Stimulated activated CD8-positive, alpha-beta memory T cell treated with anti-CD3 and anti-CD28 coated beads, Interleukin-12 subunit alpha, Interleukin-12 subunit beta, amount 100 ng/mL, for 1 hour (primary cell): ENCODE measurements around the gene LIG3.
A peak's percentile ranks its signal among the peaks of the same experiment; 100 is the strongest.
"Not testable (repeated sequence)": the region's sequence is repeated elsewhere in the genome, so short reads cannot be mapped to it uniquely, and the experiment has no call there.

Experiments used
- DNase-seq: peaks from one replicate; pipeline ENCODE4 v3.0.0-alpha.2; 2020; ENCODE audit warnings: low read depth

LIG3 gene

DNA sequence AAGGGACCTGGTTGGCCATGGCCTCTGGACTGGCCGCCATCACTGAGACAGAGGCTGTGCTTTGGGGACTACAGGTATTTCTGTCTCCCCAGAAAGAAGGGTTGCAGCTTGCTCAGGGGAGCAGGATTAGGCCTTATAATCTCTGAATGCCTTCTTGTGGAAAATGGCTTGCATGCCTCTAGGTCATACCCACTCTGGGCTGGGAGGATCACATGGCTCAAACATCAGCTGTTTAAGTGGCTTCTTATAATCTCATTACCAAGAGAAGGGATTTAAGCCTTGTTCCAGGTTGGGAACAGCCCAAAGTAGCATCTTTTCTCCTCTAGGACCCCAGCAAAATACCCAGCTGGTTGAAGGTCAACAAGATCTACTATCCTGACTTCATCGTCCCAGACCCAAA lies 19.1 kb downstream of the LIG3 start:
- DNase-seq, result no peak

DNA sequence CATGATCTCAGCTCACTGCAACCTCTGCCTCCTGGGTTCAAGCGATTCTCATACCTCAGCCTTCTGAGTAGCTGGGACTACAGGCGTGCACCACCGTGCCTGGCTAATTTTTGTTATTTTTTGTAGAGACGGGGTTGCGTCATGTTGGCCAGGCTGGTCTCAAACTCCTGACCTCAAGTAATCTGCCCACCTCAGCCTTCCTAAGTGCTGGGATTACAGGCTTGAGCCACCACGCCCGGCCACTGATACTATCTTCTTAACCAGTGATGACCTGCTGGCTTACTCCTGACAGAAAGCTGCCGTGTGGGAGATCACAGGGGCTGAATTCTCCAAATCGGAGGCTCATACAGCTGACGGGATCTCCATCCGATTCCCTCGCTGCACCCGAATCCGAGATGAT lies 20.7 kb downstream of the LIG3 start:
- not testable (repeated sequence) for DNase-seq

DNA sequence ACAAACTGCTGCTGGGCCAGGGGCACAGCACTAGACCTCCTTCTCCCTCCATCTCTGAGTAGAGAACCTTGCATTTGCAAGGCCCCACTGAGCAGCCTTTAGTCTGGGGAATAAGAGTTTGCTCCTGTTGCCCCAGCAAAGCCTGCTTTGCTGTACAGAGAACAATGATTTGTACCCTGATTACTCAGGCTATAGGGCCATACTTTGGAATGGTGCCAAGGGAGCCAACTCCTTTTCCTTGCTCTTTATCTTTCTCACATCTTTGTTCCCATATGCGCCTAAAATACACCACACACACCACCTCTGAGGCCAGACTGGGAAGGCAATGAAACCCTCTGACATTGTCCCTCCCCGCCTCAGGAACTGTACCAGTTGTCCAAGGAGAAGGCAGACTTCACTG lies 21.2 kb downstream of the LIG3 start:
- no peak for DNase-seq

DNA sequence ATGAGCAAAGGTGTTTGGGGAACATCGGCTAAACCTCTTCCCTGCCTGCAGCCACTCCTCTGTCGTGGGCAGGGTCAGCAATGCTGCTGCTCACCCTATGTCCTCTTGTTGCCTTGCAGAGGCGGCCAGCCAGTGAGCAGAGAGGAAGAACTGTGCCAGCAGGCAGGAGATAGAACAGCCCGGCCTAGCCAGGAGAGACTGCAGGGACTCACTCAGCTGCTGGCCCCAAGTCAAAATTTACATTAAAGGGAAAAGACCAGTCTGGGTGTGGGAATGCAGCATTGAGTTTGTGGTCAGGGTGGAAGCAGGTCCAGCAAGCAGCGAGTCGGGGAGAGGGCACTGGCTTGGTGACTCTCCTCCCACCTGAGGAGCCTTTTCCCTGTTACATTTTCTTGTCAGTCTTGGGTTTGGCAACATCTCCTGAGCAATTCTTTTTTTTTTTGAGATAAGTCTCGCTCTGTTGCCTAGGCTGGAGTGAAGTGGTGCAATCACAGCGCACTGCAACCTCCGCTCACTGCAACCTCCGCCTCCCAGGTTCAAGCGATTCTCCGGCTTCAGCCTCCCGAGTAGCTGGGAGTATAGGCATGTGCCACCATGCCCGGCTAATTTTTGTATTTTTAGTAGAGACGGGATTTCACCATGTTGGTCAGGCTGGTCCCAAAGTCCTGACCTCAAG lies 22.7 kb downstream of the LIG3 start:
- DNase-seq, result no peak

DNA sequence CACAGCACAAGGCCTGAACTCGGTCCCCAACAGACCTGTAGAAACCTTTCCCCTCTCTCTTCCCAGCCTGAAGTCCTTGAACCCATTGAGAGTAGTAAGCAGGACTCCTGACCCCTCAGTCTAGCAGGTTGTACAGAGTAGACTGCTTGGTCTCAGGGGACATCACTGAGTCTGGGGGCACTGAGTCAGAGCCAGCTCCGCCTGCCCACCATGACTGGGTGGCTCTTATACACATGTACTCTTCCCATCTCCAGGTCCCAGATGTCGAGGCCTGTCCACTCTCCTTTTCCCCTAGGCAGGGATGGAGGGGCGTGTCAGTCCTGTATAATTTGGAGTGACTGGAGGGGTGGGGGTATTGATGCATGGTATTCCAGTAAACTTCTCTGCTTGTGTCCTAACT lies 23.5 kb downstream of the LIG3 start:
- DNase-seq, result no peak

DNA sequence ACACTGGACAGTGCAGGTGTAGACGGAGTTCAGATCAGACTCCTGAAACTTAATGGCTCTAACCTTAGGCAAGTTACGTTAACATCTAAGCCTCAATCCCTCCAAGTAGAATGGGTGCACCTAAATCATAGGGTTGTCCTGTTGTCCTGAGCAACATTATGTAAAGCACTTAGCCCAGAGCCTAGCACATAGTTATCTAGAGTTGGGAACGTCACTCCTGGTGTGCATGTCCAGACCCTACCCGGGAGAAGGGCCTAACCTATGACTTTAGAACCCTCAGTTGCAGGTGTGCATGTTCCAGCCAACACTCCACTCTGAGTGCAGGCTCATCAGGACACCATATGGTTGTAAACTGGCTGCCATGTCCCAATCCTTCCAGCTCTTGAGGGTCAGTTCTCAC lies 26.0 kb downstream of the LIG3 start:
- DNase-seq, result no peak

DNA sequence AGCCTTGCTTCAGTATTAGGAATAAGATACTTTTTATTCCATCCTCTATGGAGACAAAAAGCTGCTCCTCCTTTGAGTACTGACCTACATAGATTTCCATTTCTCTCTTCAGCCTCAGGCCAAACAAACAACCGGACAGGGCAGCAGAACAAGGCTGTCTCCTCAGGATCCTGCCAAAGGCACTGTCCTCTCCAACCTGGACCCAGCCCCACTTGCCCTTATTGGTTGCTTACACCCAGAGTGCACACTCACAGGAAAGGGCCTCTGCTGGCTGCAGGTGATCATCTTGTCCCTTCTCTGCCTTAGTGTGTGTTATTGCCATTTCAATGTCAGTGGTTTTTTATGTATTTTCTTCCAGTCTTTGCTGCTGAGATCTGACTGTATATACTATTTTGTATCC lies 26.6 kb downstream of the LIG3 start:
- DNase-seq, result no peak

DNA sequence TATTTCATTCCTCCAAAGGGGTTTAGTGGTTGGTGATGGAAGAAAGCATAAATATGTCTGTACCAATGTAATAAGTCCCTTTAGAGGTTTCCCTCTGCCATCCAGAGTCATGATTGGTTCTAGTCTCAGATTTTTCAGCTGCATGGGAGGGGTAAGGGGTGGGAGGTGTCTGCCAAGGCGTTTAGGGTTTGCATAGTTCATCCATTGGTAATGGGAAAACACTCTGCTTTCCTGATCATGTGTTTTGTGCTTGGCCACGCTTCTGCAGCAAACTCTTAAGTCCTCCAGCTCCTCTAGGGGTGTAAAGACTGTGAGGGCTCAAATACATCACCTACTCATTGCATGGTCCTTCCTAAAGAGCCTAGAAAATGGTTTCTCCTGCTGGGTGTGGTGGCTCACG lies 29.8 kb downstream of the LIG3 start:
- DNase-seq, result no peak

DNA sequence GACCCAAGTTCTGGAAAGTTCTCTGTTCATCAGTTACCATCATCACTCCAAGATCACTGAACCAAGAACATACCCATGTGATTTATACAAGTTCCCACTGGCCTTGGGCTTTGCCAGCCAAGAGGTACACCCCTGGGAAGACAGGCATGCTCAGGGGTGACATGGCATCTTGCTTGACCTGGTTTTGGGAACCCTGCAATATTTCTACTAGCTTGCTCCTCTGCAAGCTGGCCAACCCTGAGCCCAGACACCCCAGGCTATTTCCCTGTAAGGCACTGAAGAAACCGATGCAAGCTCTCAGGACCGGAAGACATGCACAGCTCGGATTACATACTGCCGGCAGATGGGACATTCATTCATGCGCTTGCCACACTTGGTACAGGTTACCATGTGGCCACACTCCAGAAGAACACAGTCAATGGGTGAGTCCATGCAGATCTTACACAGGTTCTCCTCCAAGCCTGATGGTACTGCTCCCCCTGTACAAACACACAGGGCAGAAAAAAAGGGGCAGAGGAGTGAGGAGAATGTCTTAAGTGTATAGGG lies 31.4 kb downstream of the LIG3 start:
- no peak for DNase-seq

DNA sequence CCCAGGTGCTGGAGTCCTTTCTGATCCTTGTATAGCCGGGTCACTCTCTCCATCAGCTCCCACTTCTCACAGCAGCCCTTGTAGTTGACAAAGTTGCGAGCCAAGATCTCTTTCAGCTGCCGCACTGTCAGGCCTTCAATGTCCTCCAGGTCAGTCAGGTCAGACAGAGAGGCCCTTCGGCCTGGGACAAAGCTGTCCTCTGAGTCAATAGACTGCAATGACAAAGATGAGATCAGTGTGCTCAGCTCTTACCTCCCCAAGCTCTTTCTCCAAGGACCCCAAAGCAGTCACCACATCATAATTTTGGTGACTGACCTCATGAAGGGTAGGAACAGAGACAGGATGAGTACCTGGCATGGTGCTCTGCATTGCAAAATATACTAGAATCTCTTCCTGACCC lies 36.1 kb downstream of the LIG3 start:
- DNase-seq, result no peak

DNA sequence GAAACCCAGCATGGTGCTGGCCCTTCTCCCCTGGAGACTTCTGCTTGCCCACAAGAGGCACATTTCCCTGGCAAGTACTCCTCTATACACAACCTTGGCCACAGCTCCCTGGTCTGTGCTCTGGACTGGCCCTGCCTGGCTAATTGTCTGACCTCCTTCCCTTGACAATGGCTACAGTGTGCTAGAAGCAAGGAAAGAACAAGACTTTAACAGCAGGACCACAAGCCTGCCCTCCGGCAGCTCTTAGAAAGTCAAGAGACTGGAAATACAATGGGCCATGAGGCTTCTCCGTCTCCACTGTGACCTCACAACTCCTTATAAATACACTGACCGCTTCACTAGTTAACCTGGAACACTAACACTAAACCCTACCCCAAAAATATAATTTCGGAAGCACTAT lies 36.7 kb downstream of the LIG3 start:
- DNase-seq, result no peak

DNA sequence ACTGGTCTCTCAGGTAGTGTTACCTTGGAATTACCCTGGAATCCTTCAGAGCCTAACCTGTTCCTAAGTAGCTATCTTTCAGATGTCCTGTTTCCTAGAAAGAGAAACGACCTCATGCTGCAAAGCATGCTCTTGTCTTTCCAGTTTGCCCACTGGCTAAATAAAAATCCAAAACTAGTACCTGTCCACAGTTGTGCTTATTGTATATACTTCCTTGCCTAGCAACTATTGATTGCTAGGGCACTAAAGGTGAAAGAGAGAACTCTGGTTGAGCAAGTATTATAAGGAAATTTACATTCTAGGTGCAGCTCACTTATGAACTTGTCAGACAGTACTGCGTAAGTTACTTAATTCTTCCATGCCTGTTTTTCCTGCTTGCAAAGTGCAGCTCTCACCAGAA lies 38.5 kb downstream of the LIG3 start:
- DNase-seq, result no peak

DNA sequence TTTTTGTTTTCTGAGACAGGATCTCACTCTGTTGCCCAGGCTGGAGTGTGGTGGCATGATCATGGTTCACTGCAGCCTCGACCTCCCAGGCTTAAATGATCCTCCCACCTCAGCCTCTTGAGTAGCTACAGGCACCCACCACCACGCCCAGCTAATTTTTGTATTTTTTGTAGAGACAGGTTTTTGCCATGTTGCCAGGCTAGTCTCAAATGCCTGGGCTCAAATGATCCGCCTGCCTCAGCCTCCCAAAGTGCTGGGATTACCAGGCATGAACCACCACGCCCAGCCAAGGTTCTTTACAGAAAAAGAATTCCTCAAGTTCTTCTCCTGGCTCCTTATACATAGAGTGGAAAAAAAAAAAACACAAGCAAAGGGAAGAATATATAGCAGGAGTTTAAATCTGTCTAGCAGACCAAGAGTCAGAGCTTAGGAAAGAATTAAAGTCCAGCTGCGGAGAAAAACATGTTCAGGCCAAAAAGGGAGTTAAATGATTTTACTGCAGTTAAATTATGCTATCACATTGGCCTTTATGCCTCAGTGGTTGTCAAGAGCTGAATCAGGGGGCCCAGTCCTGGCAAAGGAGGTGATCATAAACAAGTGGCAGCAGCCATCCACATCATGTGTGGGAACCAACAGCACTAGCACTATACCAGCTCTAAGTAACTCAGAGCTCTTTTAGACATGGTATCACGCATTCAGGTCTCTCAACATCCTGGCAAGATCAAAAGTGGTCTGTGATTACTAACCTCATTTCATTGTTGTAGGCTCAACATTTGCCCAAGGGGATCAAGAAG lies 39.3 kb downstream of the LIG3 start:
- no peak for DNase-seq

DNA sequence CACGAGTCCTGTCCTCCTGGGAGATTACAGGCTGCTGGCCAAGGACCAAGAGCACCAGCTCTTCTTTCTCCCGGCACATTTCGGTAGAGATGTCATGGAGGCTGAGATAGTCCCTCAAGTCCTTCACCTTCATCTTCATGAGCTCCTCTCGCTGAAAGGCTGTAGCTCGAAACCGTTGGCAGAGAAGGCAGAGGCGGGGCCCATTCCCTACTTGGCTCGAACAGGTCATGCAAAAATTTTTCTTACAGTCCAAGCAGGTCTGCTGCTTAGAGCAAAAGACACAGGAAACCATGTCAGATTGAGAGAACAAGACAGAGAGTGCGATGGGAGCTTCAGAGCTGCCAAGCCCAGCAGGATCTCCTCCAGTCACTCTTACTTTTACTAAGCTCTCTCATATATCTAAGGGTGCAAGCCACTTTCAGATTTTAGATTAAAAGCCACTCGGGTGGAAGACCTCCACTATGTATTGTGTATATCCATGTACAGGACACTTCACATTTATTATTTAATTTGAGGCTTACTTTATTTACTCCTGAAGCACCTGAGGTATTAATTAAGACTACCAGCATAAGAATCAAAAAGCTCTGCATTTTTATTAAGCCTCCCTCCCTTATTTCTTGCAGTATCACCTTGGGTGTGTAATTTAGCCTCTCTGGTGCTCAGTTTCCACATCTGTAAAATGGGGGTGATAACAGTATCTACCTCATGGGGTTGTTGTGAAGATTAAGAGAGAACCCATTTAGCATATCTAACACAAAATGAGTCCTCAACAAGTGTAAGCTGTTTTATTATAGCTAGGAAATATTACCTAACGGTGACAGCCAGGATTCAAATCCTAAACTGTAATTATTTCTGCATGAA lies 41.4 kb downstream of the LIG3 start:
- no peak for DNase-seq

DNA sequence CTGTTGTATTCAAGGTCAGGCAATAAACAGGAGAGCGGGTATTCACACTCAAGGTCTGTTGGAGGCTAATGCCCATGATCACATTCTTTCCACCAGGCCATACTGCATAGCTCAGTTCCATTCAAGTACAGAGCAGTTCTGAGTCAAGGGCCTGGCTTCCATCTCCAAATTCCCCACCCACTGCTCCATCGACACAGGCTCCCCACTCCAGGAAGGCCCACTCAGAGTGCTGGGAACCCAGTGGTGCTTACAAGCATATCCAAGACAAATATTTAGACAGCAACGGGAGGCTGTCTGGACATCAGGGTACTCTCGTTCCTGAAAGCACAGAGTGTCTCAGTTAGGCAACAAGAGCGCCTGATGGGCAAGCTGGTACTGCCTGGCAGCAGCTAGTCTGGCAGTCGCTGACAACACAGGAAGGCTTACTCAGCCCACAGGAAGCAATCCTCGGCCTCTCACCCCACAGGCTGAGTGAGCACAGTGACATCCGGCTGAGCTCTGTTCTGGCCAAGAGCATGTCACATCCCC lies 42.3 kb downstream of the LIG3 start:
- DNase-seq, result peak; percentile 55

DNA sequence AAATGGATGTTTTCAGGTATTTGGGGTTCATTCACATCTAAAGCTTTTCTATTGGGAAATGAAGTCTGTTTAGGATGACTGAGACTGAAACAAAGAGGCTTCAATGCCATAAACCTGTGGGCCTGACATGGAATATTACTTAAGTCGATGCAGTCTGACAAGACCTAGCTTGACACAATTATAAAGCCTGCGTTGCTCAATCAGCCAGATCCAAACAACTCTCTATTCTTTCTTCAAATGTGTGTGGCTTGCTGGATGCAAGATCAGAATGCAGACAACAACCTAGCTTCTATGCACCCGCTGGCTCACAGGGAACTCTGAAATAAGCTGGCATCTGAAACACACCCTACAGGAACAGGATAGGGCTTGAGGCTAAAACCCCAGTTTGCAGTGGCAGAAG lies 43.2 kb downstream of the LIG3 start:
- no peak for DNase-seq

DNA sequence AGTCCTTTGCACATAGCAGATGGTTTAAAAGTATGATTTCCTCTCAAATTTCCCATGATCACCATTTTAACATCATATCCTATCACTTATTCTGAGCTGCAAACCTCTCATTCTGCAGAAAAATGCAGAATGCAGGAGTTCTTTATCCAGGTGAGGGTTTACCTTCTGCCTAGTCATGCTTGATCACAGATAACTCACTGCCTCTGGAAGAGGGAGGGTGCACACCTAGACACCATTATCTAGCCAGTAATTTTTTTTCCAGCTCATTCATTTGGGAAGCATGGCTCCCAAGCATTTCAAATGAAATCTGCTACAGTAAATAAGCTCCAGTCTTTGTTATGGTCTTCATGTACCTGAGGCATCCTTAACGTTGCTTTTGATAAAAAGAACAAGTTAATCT lies 45.2 kb downstream of the LIG3 start:
- DNase-seq, result no peak

DNA sequence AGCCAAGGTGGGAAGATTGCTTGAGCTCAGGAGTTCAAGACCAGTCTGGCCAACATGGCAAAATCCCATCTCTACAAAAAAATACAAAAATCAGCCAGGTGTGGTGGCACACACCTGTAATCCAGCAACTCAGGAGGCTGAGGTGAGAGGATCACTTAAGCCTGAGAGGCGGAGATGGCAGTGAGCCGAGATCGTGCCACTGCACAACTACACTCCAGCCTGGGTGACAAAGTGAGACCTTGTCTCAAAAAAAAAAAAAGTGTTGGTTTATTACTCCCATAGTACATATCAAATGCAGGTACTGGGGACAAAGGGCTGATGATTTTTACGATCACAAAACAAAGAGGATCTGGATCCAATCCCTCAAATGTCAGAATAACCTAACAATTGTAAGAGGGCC lies 47.8 kb downstream of the LIG3 start:
- not testable (repeated sequence) for DNase-seq

DNA sequence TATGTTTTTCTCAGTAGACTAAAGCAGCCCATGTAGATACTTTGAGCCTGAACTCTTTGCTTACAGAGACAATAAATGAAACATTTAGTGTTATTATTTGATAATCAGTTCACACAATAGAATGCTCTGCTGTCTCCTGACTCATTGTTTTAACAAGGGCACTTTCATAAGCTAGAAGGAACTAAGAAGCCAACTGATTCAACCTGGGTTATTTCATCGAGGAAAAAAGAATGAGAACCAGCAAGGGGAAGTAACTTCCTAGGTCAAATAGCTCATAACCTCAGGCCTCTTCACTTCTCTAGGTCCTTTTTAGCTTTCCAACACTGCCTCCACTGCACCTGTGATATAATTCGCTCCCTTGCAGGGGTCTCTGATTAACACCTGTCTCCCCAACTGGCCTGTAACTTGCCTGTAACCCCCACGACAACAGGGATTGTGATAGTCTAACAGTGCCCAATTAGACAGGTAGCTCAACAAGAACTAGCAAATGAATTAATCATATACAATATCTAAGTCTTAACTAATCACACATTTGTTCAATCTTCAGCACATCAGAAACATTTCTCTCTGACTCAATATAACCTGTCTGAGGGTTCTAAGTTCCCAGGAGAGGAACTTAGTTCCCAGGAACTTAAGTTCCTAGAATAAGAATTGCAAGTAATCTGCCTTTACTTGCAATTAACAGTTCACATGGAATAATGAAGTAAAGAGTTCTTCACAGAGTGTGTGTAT lies 48.4 kb downstream of the LIG3 start:
- no peak for DNase-seq

DNA sequence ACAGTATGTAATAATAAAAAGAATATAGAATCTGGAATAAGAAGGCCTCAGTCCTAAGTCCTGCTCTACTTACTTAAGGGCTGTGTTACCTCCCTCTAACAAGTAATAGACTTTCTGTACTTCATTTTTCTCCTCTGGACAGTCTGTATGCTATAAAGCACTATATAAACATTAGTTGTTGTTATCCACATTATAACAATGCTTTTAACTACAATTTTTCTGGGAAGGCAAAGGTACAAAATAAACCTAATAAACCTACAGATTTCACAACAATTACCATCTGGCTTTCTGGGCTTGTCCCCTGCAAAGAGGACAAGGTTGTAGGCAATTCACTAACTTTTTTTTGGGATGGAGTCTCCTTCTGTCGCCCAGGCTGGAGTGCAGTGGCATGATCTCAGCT lies 50.5 kb downstream of the LIG3 start:
- no peak for DNase-seq

DNA sequence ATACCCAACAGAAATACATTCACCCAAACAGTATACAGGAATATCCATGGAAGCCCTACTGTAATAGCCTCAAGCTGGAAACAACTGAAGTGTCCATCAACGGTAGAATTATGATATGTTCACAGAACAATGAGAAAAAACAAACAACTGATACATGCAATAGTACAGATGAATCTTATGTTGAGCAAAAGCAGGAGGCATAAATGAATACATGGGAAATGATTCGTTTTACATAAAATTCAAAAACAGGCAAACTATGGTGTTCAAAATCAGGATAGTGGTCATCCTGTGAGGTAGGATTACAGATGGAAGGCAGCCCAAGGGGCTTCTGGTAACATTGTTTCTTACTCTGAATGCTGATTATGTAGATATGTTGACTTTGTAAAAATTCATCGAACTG lies 58.1 kb downstream of the LIG3 start:
- no peak for DNase-seq

DNA sequence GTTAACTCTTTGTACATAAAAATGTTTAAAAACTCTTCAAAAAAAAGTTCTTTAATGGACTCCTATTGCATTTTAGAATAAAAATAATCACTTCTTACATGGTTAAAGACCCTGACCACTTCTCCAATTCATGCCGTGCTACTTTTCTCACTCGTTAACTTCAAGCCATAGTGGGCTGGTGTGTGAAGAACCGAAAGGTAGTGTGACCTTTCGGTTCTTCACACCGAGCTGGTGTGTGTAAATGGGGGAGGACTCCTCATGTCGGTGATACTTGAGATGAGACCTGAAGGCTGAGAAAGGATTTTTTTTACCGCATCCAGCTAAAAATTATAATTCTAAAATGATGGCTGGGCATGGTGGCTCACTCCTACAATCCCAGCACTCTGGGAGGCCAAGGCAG lies 61.1 kb downstream of the LIG3 start:
- no peak for DNase-seq
